Measurements from ENCODE around the gene BCORL1.

Gene BCORL1

GRCh38 chrX:129955682-129956081 is 26.8 kb upstream of the BCORL1 start:
- TF ChIP-seq CTCF (IDR thresholded peaks at IDR 0.05; ENCODE audit: insufficient read depth, low read depth, low read length, missing control alignments): no peak
- no peak for DNase-seq (ENCODE audit: low read depth)
- H3K4me3 ChIP-seq (ENCODE audit: low read depth, low read length): no peak overlapping the region

GRCh38 chrX:129956145-129956544 is 26.3 kb upstream of the BCORL1 start:
- no peak for DNase-seq (ENCODE audit: low read depth)
- no peak overlapping the region for H3K4me3 ChIP-seq (ENCODE audit: low read depth, low read length)
- no peak for TF ChIP-seq CTCF (IDR thresholded peaks at IDR 0.05; ENCODE audit: insufficient read depth, low read depth, low read length, missing control alignments)

- DNase-seq (ENCODE audit: low read depth): no peak
- TF ChIP-seq CTCF (IDR thresholded peaks at IDR 0.05; ENCODE audit: insufficient read depth, low read depth, low read length, missing control alignments): no peak
- H3K4me3 ChIP-seq (ENCODE audit: low read depth, low read length): peak overlapping the region; percentile 36
Observed at GRCh38 chrX:129956765-129957164, 25.7 kb upstream of the BCORL1 start.

- H3K4me3 ChIP-seq (ENCODE audit: low read depth, low read length): peak overlapping the region; percentile 79
- DNase-seq (ENCODE audit: low read depth): peak; percentile 89
- TF ChIP-seq CTCF (IDR thresholded peaks at IDR 0.05; ENCODE audit: insufficient read depth, low read depth, low read length, missing control alignments): no peak
Observed at GRCh38 chrX:129957241-129958082, 25.0 kb upstream of the BCORL1 start.

- no peak for DNase-seq (ENCODE audit: low read depth)
- no peak for TF ChIP-seq CTCF (IDR thresholded peaks at IDR 0.05; ENCODE audit: insufficient read depth, low read depth, low read length, missing control alignments)
- peak overlapping the region; percentile 79 for H3K4me3 ChIP-seq (ENCODE audit: low read depth, low read length)
Observed at GRCh38 chrX:129958083-129958465, 24.4 kb upstream of the BCORL1 start.

GRCh38 chrX:129958814-129959492 is 23.5 kb upstream of the BCORL1 start:
- no peak for DNase-seq (ENCODE audit: low read depth)
- H3K4me3 ChIP-seq (ENCODE audit: low read depth, low read length): no peak overlapping the region
- TF ChIP-seq CTCF (IDR thresholded peaks at IDR 0.05; ENCODE audit: insufficient read depth, low read depth, low read length, missing control alignments): no peak

Measured in GM12865 (cell line).